Measurements from ENCODE around the gene SLAIN1.

GRCh38 chr13:77716692-77717091, 19.2 kb downstream of the SLAIN1 start:
- no peak for TF ChIP-seq POLR2A (IDR thresholded peaks at IDR 0.05)
- TF ChIP-seq, protein P1, sequence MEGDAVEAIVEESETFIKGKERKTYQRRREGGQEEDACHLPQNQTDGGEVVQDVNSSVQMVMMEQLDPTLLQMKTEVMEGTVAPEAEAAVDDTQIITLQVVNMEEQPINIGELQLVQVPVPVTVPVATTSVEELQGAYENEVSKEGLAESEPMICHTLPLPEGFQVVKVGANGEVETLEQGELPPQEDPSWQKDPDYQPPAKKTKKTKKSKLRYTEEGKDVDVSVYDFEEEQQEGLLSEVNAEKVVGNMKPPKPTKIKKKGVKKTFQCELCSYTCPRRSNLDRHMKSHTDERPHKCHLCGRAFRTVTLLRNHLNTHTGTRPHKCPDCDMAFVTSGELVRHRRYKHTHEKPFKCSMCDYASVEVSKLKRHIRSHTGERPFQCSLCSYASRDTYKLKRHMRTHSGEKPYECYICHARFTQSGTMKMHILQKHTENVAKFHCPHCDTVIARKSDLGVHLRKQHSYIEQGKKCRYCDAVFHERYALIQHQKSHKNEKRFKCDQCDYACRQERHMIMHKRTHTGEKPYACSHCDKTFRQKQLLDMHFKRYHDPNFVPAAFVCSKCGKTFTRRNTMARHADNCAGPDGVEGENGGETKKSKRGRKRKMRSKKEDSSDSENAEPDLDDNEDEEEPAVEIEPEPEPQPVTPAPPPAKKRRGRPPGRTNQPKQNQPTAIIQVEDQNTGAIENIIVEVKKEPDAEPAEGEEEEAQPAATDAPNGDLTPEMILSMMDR (IDR thresholded peaks at IDR 0.05 in 8 of 11, conservative IDR thresholded peaks at IDR 0.05 in 3 of 11), result no peak
